GM21529 (cell line): Measurements from ENCODE around the gene UBIAD1.
A peak's percentile ranks its signal among the peaks of the same experiment; 100 is the strongest.
"Not testable (repeated sequence)": the region's sequence is repeated elsewhere in the genome, so short reads cannot be mapped to it uniquely, and the experiment has no call there.

ENCODE experiments used
- ATAC-seq: cut with Tn5 transposase; IDR thresholded peaks from one replicate; pipeline ENCODE4 v1.9.1; 2021; ENCODE audit not compliant: unreplicated experiment

The UBIAD1 gene

GRCh38 chr1:11279630-11280029 lies 6.6 kb downstream of the UBIAD1 start:
- ATAC-seq: no peak

GRCh38 chr1:11280719-11281376 lies 7.8 kb downstream of the UBIAD1 start:
- ATAC-seq: peak; percentile 58

- no peak for ATAC-seq
These were observed 8.7 kb downstream of the UBIAD1 start for GRCh38 chr1:11281518-11282331.

GRCh38 chr1:11283151-11283550 lies 10.2 kb downstream of the UBIAD1 start:
- ATAC-seq: no peak

GRCh38 chr1:11284784-11285183 lies 11.8 kb downstream of the UBIAD1 start:
- no peak for ATAC-seq

- no peak for ATAC-seq
These were observed 13.1 kb downstream of the UBIAD1 start for GRCh38 chr1:11285883-11286734.

GRCh38 chr1:11286735-11287410 lies 13.9 kb downstream of the UBIAD1 start:
- no peak for ATAC-seq

GRCh38 chr1:11289064-11289463 lies 16.1 kb downstream of the UBIAD1 start:
- no peak for ATAC-seq

GRCh38 chr1:11291049-11291448 lies 18.1 kb downstream of the UBIAD1 start:
- no peak for ATAC-seq

- ATAC-seq: no peak
These were observed 20.9 kb downstream of the UBIAD1 start for GRCh38 chr1:11293856-11294255.

- no peak for ATAC-seq
These were observed 22.0 kb downstream of the UBIAD1 start for GRCh38 chr1:11294951-11295350.

GRCh38 chr1:11295905-11296304 lies 22.9 kb downstream of the UBIAD1 start:
- no peak for ATAC-seq

- not testable (repeated sequence) for ATAC-seq
These were observed 24.8 kb downstream of the UBIAD1 start for GRCh38 chr1:11297774-11298173.

GRCh38 chr1:11298390-11299224 lies 25.6 kb downstream of the UBIAD1 start:
- no peak for ATAC-seq

- no peak for ATAC-seq
These were observed 26.2 kb downstream of the UBIAD1 start for GRCh38 chr1:11299225-11299574.

- no peak for ATAC-seq
These were observed 28.6 kb downstream of the UBIAD1 start for GRCh38 chr1:11301601-11302000.

GRCh38 chr1:11302366-11302765 lies 29.4 kb downstream of the UBIAD1 start:
- ATAC-seq: no peak

- ATAC-seq: not testable (repeated sequence)
These were observed 32.5 kb downstream of the UBIAD1 start for GRCh38 chr1:11305516-11305915.

- ATAC-seq: no peak
These were observed 34.9 kb downstream of the UBIAD1 start for GRCh38 chr1:11307852-11308251.

GRCh38 chr1:11308699-11309224 lies 35.8 kb downstream of the UBIAD1 start:
- no peak for ATAC-seq
